HG03442 (cell line): ENCODE measurements around the gene BSX.

Source experiments
- ATAC-seq: cut with Tn5 transposase; IDR thresholded peaks from one replicate; pipeline ENCODE4 v1.9.1; 2021; ENCODE audit warnings: mild to moderate bottlenecking, moderate library complexity; ENCODE audit not compliant: unreplicated experiment

Gene BSX

DNA sequence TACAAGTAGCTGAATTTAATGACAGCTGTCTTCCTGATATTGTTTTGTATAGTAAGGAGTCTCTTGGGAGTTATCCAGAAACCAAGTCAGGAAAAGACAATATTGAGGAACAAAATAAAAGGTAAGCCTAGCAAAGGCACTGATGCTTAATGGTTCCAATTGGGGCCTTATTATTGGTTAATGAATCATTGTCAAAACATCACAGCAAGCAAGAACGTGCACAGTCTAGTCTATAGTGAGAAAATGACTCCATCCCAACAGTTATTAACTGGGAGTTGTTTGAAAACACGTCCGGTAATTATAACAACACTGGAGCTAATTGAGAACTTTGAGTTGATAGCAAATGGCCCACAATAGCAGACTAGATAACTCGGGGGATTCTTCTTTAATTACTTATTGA lies 17.7 kb downstream of the BSX start:
- no peak for ATAC-seq

DNA sequence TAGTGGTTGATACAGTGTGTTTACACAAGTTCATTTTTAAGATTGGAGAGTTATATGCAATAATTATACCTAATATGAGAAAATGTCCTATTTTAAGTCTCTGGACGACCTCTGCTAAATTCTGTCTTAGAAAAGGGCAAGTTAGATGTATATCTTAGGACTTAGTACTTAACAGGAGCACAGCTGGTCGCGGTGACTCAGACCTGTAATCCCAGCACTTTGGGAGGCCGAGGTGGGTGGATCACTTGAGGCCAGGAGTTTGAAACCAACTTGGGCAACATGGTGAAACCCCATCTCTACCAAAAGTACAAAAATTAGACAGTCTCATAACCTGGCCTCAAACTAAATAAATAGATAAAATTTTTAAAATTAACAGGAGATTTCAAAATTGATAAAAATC lies 27.2 kb downstream of the BSX start:
- ATAC-seq, result no peak

DNA sequence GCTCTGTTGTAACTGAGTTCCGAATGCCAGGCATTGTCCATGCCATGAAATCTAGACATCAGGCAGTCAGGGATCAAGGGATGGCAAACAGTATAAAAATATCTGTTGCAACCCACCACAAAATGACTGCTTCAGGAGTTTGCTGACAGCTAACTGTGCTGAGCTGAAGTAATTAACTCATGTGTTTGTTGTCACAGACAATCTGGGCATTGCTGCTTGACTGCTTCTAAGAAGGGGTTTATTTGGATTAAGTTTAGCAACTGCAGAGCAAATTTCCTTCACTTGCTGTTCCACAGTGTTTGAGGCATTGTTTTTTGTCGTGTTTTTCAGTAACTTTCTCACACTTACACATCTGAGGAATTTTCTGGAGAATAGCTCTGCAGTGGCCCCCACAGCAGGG lies 30.4 kb downstream of the BSX start:
- ATAC-seq, result no peak

DNA sequence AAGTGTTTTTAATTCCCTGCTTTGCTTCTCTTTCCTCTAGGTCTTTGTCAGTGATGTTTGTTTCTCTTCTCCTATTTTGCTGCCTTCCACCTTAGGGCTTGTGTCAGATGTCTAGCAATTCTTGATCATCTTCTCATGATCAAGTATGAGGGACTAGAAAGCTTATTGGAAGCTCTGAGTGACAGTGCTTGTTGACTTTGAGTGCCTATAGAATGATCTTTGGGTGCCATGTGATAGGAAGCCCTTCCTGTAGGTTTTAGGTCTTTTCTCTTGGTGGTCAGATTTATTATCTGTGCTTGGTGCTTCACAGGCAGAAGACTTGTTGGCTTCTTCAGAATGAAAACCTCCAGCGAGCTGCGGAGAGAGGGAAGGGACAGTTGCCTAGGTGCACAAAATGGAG lies 43.1 kb downstream of the BSX start:
- ATAC-seq, result no peak

DNA sequence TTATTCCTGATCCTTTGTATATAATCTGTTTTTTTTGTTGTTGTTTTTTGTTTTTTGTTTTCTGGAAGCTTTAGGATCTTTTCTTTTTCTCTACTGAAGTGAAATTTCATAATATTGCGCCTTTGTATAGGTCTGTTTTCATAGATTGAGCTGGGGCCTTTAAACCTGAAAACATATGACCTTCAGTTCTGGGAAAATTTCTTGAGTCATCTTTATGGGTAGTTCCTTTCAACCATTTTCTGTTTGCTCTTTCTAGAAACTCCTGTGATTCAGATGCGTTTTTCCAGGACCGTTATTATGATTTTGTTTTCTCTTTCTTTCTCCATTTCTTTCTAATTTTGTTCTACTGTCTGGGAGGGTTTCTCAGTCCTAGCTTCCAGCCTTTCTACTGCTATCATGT lies 43.7 kb downstream of the BSX start:
- no peak for ATAC-seq

DNA sequence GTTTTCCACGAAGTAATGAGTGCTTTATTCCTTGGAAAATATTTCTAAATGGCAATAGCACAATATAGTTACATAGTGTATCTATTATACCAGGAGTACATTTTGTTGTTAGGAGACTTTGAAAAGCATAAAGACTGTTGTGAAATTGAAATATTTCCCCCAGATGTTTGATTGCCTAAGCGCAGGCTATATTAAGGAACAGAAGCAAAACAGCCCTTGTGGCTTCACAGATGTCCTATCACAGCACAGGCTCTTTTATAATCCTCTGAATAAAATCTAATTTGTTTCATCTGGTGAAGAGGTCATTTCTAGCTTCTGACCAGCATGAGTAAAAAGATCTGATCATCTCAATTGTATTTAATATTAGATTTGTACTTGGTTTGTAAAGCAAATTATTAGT lies 48.2 kb downstream of the BSX start:
- ATAC-seq, result no peak

DNA sequence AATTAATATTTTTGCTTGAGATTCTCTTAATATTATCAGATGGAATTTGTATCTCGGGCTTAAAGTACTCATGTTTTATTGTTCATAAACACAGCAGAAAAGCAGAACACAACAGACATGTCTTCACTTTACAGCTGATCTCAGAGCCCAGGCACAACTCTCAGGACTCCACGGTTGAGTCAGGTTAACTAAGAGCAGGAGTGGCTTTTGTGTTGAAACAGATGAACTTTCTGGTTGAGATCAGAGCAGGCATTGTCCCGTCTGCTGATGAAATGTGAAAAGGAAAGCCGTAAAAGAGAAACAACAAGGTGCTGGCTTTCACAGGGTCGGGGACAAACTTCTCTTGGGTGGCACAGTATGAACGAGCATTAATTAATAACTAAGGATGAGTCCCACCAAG lies 50.1 kb downstream of the BSX start:
- no peak for ATAC-seq
